KG1 (cell line): ENCODE results near the gene EEF1B2.
A peak's percentile ranks its signal among the peaks of the same experiment; 100 is the strongest.
"Not testable (repeated sequence)": the region's sequence is repeated elsewhere in the genome, so short reads cannot be mapped to it uniquely, and the experiment has no call there.

Experiments
- DNase-seq: peaks from one replicate; lab custom pipeline; 2025; lab: John Stamatoyannopoulos, UW

Gene EEF1B2

GRCh38 chr2:206159346-206160124 is at the start of gene EEF1B2, which contains the start of gene NDUFS1:
EEF1B2 (plus strand) TSS chr2:206159895; CDS start chr2:206159980, 85 bp downstream.
NDUFS1 (minus strand) TSS chr2:206159444; CDS start chr2:206153678, 5,766 bp downstream.
- DNase-seq, result peak; percentile 85

GRCh38 chr2:206112108-206112507 is 47.6 kb upstream of the EEF1B2 start:
- no peak for DNase-seq

GRCh38 chr2:206112846-206113547 is 46.7 kb upstream of the EEF1B2 start:
- no peak for DNase-seq

- no peak for DNase-seq
These were observed 44.6 kb upstream of the EEF1B2 start for GRCh38 chr2:206115026-206115578.

- no peak for DNase-seq
These were observed 43.4 kb upstream of the EEF1B2 start for GRCh38 chr2:206116278-206116677.

- DNase-seq, result not testable (repeated sequence)
These were observed 37.1 kb upstream of the EEF1B2 start for GRCh38 chr2:206122569-206122968.

- DNase-seq, result no peak
These were observed 33.8 kb upstream of the EEF1B2 start for GRCh38 chr2:206125901-206126300.

- DNase-seq, result no peak
These were observed 32.0 kb upstream of the EEF1B2 start for GRCh38 chr2:206127656-206128055.

- no peak for DNase-seq
These were observed 16.2 kb upstream of the EEF1B2 start for GRCh38 chr2:206143451-206143850.

GRCh38 chr2:206144383-206144782 is 15.3 kb upstream of the EEF1B2 start:
- DNase-seq, result no peak

- DNase-seq, result no peak
These were observed 14.0 kb upstream of the EEF1B2 start for GRCh38 chr2:206145665-206146064.

GRCh38 chr2:206149330-206149729 is 10.4 kb upstream of the EEF1B2 start:
- DNase-seq, result no peak

GRCh38 chr2:206150168-206150567 is 9.5 kb upstream of the EEF1B2 start:
- no peak for DNase-seq

GRCh38 chr2:206150631-206151030 is 9.1 kb upstream of the EEF1B2 start:
- DNase-seq, result no peak

- no peak for DNase-seq
These were observed 5.5 kb upstream of the EEF1B2 start for GRCh38 chr2:206154197-206154596.

- not testable (repeated sequence) for DNase-seq
These were observed 2.7 kb upstream of the EEF1B2 start for GRCh38 chr2:206157014-206157413.

GRCh38 chr2:206158563-206159345 is 941 bp upstream of the EEF1B2 start:
- no peak for DNase-seq

- DNase-seq, result no peak
These were observed 571 bp downstream of the EEF1B2 start for GRCh38 chr2:206160125-206160806.

GRCh38 chr2:206160807-206161179 is 1.1 kb downstream of the EEF1B2 start:
- no peak for DNase-seq

GRCh38 chr2:206162401-206162800 is 2.7 kb downstream of the EEF1B2 start:
- not testable (repeated sequence) for DNase-seq

GRCh38 chr2:206163251-206163880 is 3.7 kb downstream of the EEF1B2 start:
- no peak for DNase-seq
